HG03039 (cell line): ENCODE data around the gene OR6C65.
"Not testable (repeated sequence)": the region's sequence is repeated elsewhere in the genome, so short reads cannot be mapped to it uniquely, and the experiment has no call there.

Source experiments
- ATAC-seq: cut with Tn5 transposase; IDR thresholded peaks from one replicate; pipeline ENCODE4 v1.9.1; 2021; ENCODE audit warnings: mild to moderate bottlenecking, moderate library complexity; ENCODE audit not compliant: unreplicated experiment

The OR6C65 gene

DNA sequence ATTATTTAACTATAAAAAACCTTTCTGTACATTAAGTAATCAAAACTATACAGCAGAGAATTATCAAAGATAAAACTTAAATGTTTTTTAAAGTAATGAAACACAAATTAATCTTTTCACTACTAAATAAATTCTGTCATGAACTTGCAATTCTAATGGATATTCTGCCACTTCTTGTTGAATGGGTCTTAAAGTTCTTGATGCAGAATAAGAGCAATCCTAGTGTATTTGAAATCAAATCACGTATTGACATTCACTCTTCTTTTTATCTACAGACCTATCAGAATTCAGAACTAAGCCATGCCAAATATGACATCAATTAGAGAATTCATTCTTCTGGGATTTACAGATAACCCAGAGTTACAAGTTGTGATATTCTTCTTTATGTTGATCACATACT lies at the start of gene OR6C65:
TSS of gene OR6C65 (plus strand) at position 301 of the 400 bp plus-strand sequence. CDS start at position 301, 0 bp downstream.
- ATAC-seq: no peak

DNA sequence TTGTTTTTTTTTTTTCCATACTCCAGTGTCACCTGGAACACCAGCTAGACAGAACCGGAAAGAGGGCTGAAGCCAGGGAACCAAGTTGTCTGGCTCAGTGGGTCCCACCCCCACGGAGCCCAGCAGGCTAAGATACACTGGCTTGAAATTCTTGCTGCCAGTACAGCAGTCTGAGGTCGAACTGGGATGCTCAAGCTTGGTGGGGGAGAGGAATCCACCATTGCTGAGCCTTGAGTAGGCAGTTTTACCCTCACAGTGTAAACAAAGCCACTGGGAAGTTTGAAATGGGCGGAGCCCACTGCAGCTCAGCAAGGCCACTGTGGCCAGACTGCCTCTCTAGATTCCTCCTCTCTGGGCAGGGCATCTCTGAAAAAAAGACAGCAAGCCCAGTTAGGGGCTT lies 45.0 kb upstream of the OR6C65 start:
- not testable (repeated sequence) for ATAC-seq

GRCh38 chr12:55362675-55363074 lies 37.7 kb upstream of the OR6C65 start, which contains the start of gene OR6C75:
Gene OR6C75 (plus strand): TSS chr12:55362975. CDS start chr12:55365111, 2,136 bp downstream.
- ATAC-seq: no peak

- ATAC-seq: no peak
Measured at GRCh38 chr12:55365086-55365485, 35.2 kb upstream of the OR6C65 start.

GRCh38 chr12:55372521-55372920 lies 27.8 kb upstream of the OR6C65 start:
- ATAC-seq: no peak

GRCh38 chr12:55385891-55386290 lies 14.4 kb upstream of the OR6C65 start:
- ATAC-seq: no peak

DNA sequence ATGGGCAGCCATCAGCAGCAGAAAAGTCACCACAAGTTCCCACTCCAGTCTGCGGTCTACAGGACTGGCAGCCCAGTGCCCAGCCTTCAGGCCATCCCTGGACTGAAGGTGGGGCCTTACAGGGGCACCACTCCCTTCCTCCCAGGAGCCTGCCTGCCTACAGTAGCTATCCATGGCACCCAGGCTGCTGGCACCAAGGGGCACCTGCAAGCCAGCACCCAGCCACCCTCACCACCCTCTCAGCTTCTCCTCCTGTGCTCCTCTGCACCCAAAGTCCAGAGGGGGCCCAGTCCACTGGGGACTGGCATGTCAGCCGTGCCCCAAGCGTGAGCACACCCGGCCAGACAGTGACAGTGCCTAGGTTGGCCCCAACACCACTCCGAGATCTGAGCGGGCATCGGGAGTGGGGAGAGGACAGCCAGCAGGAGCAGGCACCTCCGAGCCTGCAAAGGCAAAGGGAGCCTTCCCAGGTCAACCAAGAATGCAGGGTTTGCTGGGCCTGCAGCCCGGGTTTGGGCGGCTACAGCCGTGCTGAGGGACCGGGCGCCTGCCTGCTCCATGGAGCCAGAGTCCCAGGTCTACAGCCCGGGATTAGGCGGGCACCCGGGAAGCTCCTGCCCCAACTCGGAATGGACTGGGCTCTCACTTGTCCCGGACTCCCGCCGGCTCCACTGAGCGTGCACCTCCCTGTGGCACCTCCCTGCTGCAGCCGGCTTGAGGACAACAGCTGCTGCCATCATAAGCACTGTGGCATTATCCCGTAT lies 8.1 kb upstream of the OR6C65 start:
- no peak for ATAC-seq

DNA sequence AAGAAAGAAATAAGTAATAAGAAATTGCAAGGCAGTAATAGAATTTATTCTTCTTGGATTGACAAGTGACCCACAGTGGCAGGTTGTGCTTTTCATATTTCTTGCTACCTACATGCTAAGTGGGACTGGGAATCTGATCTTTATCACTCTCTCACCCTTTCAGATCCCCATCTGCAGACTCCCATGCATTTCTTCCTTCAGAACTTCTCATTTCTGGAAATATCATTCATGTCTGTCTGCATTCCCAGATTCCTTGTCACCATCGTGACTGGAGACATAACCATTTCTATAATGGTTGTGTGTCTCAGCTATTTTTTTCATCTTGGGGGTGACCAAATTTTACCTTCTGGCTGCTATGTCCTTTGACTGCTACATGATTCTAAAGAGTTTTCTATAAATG lies 4.0 kb upstream of the OR6C65 start:
- ATAC-seq: no peak

DNA sequence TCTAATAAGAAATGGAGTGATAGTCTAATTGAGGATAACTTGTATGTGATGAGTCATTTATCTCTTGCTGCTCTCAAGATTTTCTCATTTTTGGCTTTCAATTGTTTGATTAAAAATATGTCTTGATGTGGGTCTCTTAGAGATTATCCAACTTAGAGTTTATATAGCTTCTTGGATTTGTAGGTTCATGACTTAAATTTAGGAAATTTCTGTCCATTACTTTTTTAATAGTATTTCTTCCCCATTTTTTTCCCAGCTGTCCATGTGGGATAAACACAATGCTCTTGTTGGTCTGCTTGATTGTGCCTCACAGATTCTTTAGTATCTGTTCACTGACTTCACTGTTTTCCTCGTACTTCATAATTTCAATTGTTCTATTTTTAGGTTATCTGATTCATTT lies 7.5 kb downstream of the OR6C65 start:
- ATAC-seq: no peak

DNA sequence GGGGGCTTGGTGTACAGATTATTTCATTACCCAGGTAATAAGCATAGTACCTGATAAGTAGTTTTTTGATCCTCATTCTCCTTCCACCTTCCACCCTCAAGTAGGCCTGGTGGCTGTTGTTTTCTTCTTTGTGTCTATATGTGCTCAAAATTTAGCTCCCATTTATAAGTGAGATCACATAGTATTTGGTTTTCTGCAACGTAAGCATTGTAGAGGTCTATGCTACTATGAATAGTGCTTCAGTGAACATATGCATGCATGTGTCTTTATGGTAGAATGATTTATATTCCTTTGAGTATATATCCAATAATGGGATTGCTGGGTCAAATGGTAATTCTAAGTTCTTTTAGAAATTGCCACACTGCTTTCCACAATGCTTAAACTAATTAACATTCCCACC lies 8.8 kb downstream of the OR6C65 start:
- ATAC-seq: not testable (repeated sequence)

GRCh38 chr12:55412138-55412537 lies 11.8 kb downstream of the OR6C65 start:
- not testable (repeated sequence) for ATAC-seq

DNA sequence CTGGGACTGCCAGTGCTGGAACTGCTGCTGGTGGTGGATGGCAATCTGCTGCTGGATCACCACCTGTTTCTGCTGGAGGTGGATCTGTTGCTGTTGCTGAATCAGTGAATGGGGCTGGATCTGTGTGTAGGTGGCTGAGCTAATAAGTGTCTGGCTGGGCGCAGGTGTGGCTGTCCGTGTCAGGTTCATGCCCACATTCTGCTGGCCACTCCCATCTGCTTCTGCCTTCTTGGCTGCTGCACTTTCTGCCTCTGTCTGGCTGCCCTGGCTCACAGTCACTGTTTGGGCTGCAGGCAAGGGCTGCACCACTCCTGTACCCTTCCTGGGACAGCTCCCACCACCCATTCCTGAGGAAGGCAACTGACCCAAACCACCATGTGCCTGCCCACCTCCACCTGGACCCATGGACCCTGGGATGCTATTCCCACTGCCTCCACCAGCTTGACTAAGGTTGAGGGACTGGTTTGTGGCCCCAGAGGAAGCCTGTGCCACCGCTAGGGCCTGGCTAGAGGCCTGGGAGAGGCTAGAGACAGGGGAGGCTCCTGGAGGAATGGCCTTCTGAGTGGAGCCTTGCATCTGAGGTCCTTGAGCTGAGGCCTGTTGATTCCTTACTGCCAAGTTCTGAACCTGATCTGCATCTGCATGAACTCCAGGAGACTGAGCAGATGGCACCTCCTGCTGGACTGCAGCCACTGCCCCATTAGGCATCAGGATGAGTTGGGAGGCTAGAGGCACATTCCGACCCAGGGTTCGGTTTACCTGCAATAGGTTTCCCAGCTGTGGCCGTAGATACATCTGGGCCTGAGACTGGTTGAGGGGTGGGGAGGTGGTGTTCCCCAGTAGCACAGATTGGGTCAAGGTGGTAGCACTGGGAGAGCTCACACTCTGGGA lies 13.4 kb downstream of the OR6C65 start:
- not testable (repeated sequence) for ATAC-seq

DNA sequence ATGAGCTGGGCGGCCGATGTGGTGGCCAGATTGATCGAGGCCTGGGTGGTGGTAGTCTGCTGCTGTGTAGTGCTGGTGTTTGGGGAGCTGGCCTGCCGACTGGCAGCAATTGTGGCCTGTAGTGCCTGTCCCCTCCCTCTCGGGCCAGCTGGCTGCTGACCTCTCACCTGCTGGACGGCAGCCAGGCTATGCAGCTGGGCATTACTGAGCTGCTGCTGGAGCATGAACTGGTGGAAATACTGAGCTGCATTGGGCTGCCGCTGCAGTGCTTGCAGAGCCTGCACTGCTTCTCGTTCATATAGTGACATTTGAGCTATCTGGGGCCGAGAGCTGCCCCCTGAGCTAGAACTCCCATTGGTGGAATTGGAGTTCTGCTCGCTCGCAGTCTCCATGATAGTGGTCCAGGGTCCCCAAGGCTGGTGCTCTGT lies 14.1 kb downstream of the OR6C65 start:
- ATAC-seq: not testable (repeated sequence)

- ATAC-seq: not testable (repeated sequence)
Measured at GRCh38 chr12:55414889-55415288, 14.6 kb downstream of the OR6C65 start.

- ATAC-seq: no peak
Measured at GRCh38 chr12:55416961-55417360, 16.6 kb downstream of the OR6C65 start.

- ATAC-seq: no peak
Measured at GRCh38 chr12:55420307-55420962, 20.1 kb downstream of the OR6C65 start.

DNA sequence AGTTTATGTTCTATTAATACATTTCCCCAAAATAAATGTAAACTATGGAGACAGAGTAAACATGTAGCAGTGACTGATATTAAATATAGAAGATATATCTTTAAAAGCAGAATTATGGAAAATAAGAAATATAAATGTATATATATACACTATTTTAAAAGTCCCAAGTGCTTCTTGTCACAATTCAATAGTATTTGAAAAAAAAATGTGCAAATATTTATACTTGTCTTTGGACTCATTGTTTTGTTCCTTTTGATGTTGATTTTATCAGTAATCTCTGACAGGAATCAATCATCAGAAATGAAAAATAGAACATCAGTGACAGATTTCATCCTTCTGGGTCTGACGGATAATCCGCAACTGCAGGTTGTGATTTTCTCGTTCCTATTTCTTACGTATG lies 25.6 kb downstream of the OR6C65 start, which contains the start of gene OR6C76:
TSS of gene OR6C76 (plus strand) at position 301 of the 400 bp plus-strand sequence. CDS start at position 301, 0 bp downstream.
- ATAC-seq: no peak

DNA sequence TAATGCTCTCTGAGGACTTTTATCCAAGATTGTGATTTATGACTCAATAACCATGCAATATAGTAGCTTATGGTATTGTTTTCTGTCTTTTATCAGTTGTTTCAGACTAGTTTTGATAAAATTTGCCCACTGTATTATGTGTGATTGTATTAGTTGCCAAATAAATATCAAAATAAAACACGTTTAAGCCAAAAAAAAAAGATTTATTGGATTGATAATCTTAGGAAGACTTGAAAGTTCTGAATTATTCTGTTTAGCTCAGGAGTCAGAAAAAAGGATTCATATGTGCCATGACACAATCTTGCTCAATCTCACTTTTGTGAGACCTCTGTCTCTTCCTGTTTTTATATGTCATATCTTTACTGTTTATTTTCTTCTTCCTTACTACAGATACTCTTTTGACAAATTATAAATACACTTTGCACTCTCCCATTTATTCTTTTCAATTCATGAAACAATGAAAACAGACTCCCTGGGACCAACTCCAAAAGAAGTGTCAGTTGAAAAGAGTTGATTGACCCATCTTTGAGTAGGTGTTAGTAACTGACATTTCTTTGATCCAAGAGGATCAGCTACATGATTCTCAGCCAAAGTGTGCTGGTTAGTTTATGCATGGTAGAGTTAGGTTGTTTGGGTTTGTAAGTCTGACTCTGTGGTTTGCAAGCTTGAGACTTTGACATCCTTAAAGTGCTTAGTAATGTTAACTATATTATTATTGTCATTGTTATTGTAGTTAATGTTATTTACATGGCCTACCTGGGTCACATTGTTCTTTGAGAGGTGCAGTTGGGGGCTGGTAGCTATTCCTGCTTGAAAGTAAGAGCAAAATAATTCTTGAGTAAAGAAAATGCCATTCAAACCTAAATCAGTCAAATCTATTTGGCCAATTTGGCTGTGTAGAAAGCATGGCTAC lies 28.3 kb downstream of the OR6C65 start:
- no peak for ATAC-seq

GRCh38 chr12:55441233-55441632 lies 40.9 kb downstream of the OR6C65 start:
- not testable (repeated sequence) for ATAC-seq

- no peak for ATAC-seq
Measured at GRCh38 chr12:55443776-55444175, 43.4 kb downstream of the OR6C65 start, which contains the start of gene OR6C2. Gene OR6C2 (plus strand): TSS chr12:55444076. CDS start chr12:55452214, 8,138 bp downstream.
